ENCODE data around the gene FXYD7. TPM values are rescaled to one million over a fixed set of nuclear protein-coding genes. Genes with fewer than 3 reads are reported as not detected.
A peak's percentile ranks its signal among the peaks of the same experiment; 100 is the strongest.

FXYD7 gene
- total RNA-seq, 2 experiments from 2014 or later: 15.3 to 15.6 TPM

GRCh38 chr19:35166100-35167063, 23.3 kb downstream of the FXYD7 start:
- peaks cover 100% of the 10 kb centered on the region for H3K36me3 Mint-ChIP-seq (ENCODE audit: low read depth)
- POLR2A ChIA-PET: interaction anchor here (0.7 to 3.6 kb wide), 8 partner anchors 13 to 296 kb away, joined by 3 to 19 read pairs (median 6); partner anchors contain the start of gene FXYD5

GRCh38 chr19:35167251-35168119, 24.4 kb downstream of the FXYD7 start:
- Histone ChIP-seq H3K4me3 (ENCODE audit: low read length) (no peak overlapping the region), H3K27me3 (ENCODE audit: control insufficient read depth in 1 of 2, insufficient read depth in 2 of 2, low read length in 2 of 2) (no peaks in the 10 kb centered on the region), H3K36me3 (ENCODE audit: insufficient read depth, low read length) (peaks cover 92% of the 10 kb centered on the region), H3K27ac (ENCODE audit: low read depth in 1 of 2, low read length in 2 of 2) (peak overlapping the region; percentile 50 to 68), H3K4me1 (ENCODE audit: insufficient read depth, low read length) (peaks cover 69% of the 10 kb centered on the region), H3K9me3 (ENCODE audit: control insufficient read depth in 1 of 2, insufficient read depth in 1 of 2, low read length in 2 of 2) (peaks cover 13 to 16% of the 10 kb centered on the region in 2 experiments)
- no peak for TF ChIP-seq CTCF (IDR thresholded peaks at IDR 0.05)
- Mint-ChIP-seq H3K36me3 (ENCODE audit: low read depth) (peaks cover 99% of the 10 kb centered on the region), H3K27me3 (no peaks in the 10 kb centered on the region), H3K4me1 (ENCODE audit: low read depth) (peaks cover 62% of the 10 kb centered on the region), H3K27ac (peak overlapping the region; percentile 91), H3K4me3 (peak overlapping the region; percentile 17), H3K9me3 (peaks cover 4% of the 10 kb centered on the region)
- intact Hi-C loops (cut with DNase I, micrococcal nuclease): no loop called here
- DNase-seq (peak in 3 of 14 experiments; percentile 18 to 38 (median 30)), ATAC-seq (ENCODE audit: poor library complexity) (peak; percentile 30)
- CTCF ChIA-PET: interaction anchor here (0.8 to 1.4 kb wide), 4 partner anchors 12 to 101 kb away, joined by 3 read pairs; partner anchors contain the start of gene USF2
- POLR2A ChIA-PET: interaction anchor here (0.6 to 3.6 kb wide), 10 partner anchors 13 to 295 kb away, joined by 3 to 19 read pairs (median 6); partner anchors contain the start of gene FXYD5

More at GRCh38 chr19:35166100-35167063, 23.3 kb downstream of the FXYD7 start:
- Mint-ChIP-seq H3K27me3 (no peaks in the 10 kb centered on the region), H3K27ac (peak overlapping the region; percentile 91), H3K4me1 (ENCODE audit: low read depth) (peaks cover 59% of the 10 kb centered on the region), H3K4me3 (no peak overlapping the region), H3K9me3 (peaks cover 9% of the 10 kb centered on the region)
- peaks cover 13 to 16% of the 10 kb centered on the region in 2 experiments for H3K9me3 ChIP-seq (ENCODE audit: control insufficient read depth in 1 of 2, insufficient read depth in 1 of 2, low read length in 2 of 2)
- intact Hi-C loops (cut with DNase I, micrococcal nuclease): no loop called here
- CTCF ChIA-PET: interaction anchor here (0.5 to 1.4 kb wide), 4 partner anchors 13 to 300 kb away, joined by 3 read pairs; partner anchors contain the start of gene USF2
- H3K4me1 ChIP-seq (ENCODE audit: insufficient read depth, low read length): peaks cover 65% of the 10 kb centered on the region
- no peak overlapping the region for H3K4me3 ChIP-seq (ENCODE audit: low read length)
- TF ChIP-seq CTCF (IDR thresholded peaks at IDR 0.05): no peak
- no peak for ATAC-seq (ENCODE audit: poor library complexity)
- peak overlapping the region in 1 of 2 donors; percentile 68 for H3K27ac ChIP-seq (ENCODE audit: low read depth in 1 of 2, low read length in 2 of 2)
- H3K36me3 ChIP-seq (ENCODE audit: insufficient read depth, low read length): peaks cover 93% of the 10 kb centered on the region
- H3K27me3 ChIP-seq (ENCODE audit: control insufficient read depth in 1 of 2, insufficient read depth in 2 of 2, low read length in 2 of 2): no peaks in the 10 kb centered on the region
- no peak for DNase-seq

- ChIA-PET CTCF (interaction anchor here (1.4 kb wide), 1 partner anchor 101 kb away, joined by 3 read pairs; the partner anchor contains the start of gene USF2), POLR2A (interaction anchor here (0.9 to 3.6 kb wide), 7 partner anchors 12 to 154 kb away, joined by 3 to 19 read pairs (median 8); partner anchors contain the start of gene FXYD5)
- H3K27ac ChIP-seq (ENCODE audit: low read depth in 1 of 2, low read length in 2 of 2): peak overlapping the region; percentile 50 to 68
- H3K36me3 ChIP-seq (ENCODE audit: insufficient read depth, low read length): peaks cover 90% of the 10 kb centered on the region
- TF ChIP-seq CTCF (IDR thresholded peaks at IDR 0.05): no peak
- H3K9me3 ChIP-seq (ENCODE audit: control insufficient read depth in 1 of 2, insufficient read depth in 1 of 2, low read length in 2 of 2): peaks cover 13 to 16% of the 10 kb centered on the region in 2 experiments
- intact Hi-C loops (cut with DNase I, micrococcal nuclease): no loop called here
- no peak overlapping the region for H3K4me3 ChIP-seq (ENCODE audit: low read length)
- Mint-ChIP-seq H3K27ac (peak overlapping the region; percentile 91), H3K9me3 (peaks cover 2% of the 10 kb centered on the region), H3K36me3 (ENCODE audit: low read depth) (peaks cover 99% of the 10 kb centered on the region), H3K4me3 (no peak overlapping the region), H3K27me3 (no peaks in the 10 kb centered on the region), H3K4me1 (ENCODE audit: low read depth) (peaks cover 68% of the 10 kb centered on the region)
- H3K4me1 ChIP-seq (ENCODE audit: insufficient read depth, low read length): peaks cover 69% of the 10 kb centered on the region
- no peak for ATAC-seq (ENCODE audit: poor library complexity)
- H3K27me3 ChIP-seq (ENCODE audit: control insufficient read depth in 1 of 2, insufficient read depth in 2 of 2, low read length in 2 of 2): no peaks in the 10 kb centered on the region
- no peak for DNase-seq
Observed at GRCh38 chr19:35168196-35168595, 25.1 kb downstream of the FXYD7 start.

All from CD4-positive, alpha-beta T cell (primary cell).